PC-3 (cell line): ENCODE results near the gene SERINC4. TPM values are rescaled to one million over a fixed set of nuclear protein-coding genes. Genes with fewer than 3 reads are reported as not detected.

Source experiments
- ATAC-seq: fragments of 200-7000 bp; cut with Tn5 transposase; 2 replicates; pipeline ENCODE4 v1.9.1; 2020; ENCODE audit warnings: mild to moderate bottlenecking, moderate library complexity
- BruUV-seq: library from RNA; stranded (reverse); fragments of 400-500 nt; replicated peaks from 2 replicates; lab custom pipeline; 2021; lab: Mats Ljungman, UMichigan
- CTCF ChIA-PET: fragments of 300-600 bp; sonication (Branson Sonifier 250); formaldehyde crosslinking; loops from one replicate; lab custom pipeline; 2022; ENCODE audit warnings: antibody characterized with exemption; lab: Charles Lee
- POLR2A ChIA-PET: fragments of 300-600 bp; sonication (Branson Sonifier 250); formaldehyde crosslinking; loops from one replicate; lab custom pipeline; 2022; ENCODE audit warnings: antibody characterized with exemption; ENCODE audit not compliant: unreplicated experiment; lab: Charles Lee
- DNase-seq: peaks from one replicate; pipeline ENCODE4 v3.0.0-alpha.2; 2015
- H2AFZ ChIP-seq: fragments of 300-600 bp; sonication (generic); 2 replicates; pipeline ENCODE4 v1.6.0; 2016; ENCODE audit warnings: antibody characterized with exemption, low read length
- H3F3A ChIP-seq: fragments of 300-600 bp; sonication (generic); one replicate; pipeline ENCODE4 v1.6.0; 2017; ENCODE audit warnings: antibody characterized with exemption, low read length, control low read depth, mild to moderate bottlenecking; ENCODE audit not compliant: unreplicated experiment
- H3K27ac ChIP-seq: fragments of 300-600 bp; sonication (generic); 2 replicates; pipeline ENCODE4 v1.5.1; 2016; ENCODE audit warnings: mild to moderate bottlenecking, low read length
- H3K27me3 ChIP-seq: fragments of 300-600 bp; sonication (generic); 2 replicates; pipeline ENCODE4 v1.6.1; 2016; ENCODE audit warnings: low read length, mixed read lengths
- H3K36me3 ChIP-seq: fragments of 300-600 bp; sonication (generic); 2 replicates; pipeline ENCODE4 v1.6.1; 2016; ENCODE audit warnings: low read depth, mixed run types, low read length, mixed read lengths
- H3K4me1 ChIP-seq: fragments of 300-600 bp; sonication (generic); 2 replicates; pipeline ENCODE4 v1.5.1; 2016; ENCODE audit warnings: low read length; ENCODE audit not compliant: insufficient read depth
- H3K4me2 ChIP-seq: fragments of 300-600 bp; sonication (generic); 2 replicates; pipeline ENCODE4 v1.6.0; 2016; ENCODE audit warnings: low read length
- H3K4me3 ChIP-seq: fragments of 300-600 bp; sonication (generic); 2 replicates; pipeline ENCODE4 v1.5.1; 2016; ENCODE audit warnings: mild to moderate bottlenecking, low read length, mixed read lengths
- H3K79me2 ChIP-seq: fragments of 300-600 bp; sonication (generic); 2 replicates; pipeline ENCODE4 v1.6.1; 2017; ENCODE audit warnings: low read length, mixed read lengths
- H3K9ac ChIP-seq: fragments of 300-600 bp; sonication (generic); 2 replicates; pipeline ENCODE4 v1.6.0; 2016; ENCODE audit warnings: mild to moderate bottlenecking, low read length
- H3K9me2 ChIP-seq: fragments of 300-600 bp; sonication (generic); replicated peaks from 2 replicates; pipeline ENCODE4 v1.6.1; 2016; ENCODE audit warnings: mixed run types, low read length, mixed read lengths
- H3K9me3 ChIP-seq: fragments of 300-600 bp; sonication (generic); 2 replicates; pipeline ENCODE4 v1.6.1; 2016; ENCODE audit warnings: low read length, mixed read lengths
- H4K20me1 ChIP-seq: fragments of 300-600 bp; sonication (generic); 2 replicates; pipeline ENCODE4 v1.6.1; 2016; ENCODE audit warnings: low read length, mixed read lengths
- EZH2 ChIP-seq: fragments of 300-600 bp; sonication (generic); IDR thresholded peaks from one replicate; pipeline ENCODE4 v1.6.1; 2017; ENCODE audit warnings: antibody characterized with exemption, mild to moderate bottlenecking, low read length; ENCODE audit not compliant: unreplicated experiment
- EZH2phosphoT487 ChIP-seq: fragments of 300-600 bp; sonication (generic); IDR thresholded peaks from 2 replicates; pipeline ENCODE4 v1.6.1; 2018; ENCODE audit warnings: mild to moderate bottlenecking, antibody characterized with exemption, low read length, borderline replicate concordance
- intact Hi-C: fragments of 100-400 bp; cut with micrococcal nuclease; formaldehyde crosslinking; loops from 2 replicates; pipeline ENCODE4 v1.9.0; 2023
- total RNA-seq: library from RNA; depleted of rRNA; stranded (reverse); fragments of >200 nt; gene quantifications from 2 replicates; pipeline ENCODE4 v1.2.3, GENCODE V29; 2014
- TF ChIP-seq, protein P1 (sequence below): fragments of 300-600 bp; sonication (generic); conservative IDR thresholded peaks from 2 replicates; pipeline ENCODE4 v1.5.1; 2017; ENCODE audit warnings: antibody characterized with exemption, low read depth, mild to moderate bottlenecking, low read length

SERINC4 gene
- total RNA-seq, 1 experiment from 2014 or later, result not detected

DNA sequence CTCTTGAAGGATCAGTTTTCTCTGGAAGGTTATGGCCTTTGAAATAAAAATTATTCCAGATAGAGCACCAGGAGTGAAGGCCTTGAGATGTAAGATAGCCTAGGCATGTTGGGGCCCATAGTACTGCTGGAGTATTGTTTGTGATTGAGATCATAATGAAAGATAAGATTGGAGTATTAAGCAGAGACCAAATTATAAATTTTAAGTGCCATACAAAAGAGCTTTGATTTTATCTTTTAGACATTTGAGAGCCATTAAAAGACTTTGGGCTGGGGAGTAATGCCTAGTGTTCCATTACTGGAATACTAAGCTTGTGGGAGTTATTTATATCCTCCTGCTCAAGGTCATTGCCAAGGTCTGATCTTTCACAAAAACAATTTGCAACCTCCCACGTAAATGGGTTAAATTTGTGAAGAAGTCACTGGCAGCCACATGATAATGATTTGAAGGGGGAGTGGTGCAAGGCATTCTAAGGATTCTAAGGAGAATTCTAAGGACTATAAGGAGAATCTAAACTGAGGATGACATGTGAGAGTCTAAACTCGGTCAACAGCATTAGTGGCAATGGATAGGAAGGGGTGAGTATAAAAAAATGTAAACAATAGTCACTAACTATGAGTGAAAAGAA lies 36.1 kb downstream of the SERINC4 start:
- Histone ChIP-seq H3K36me3 (peaks cover 70% of the 10 kb centered on the region), H4K20me1 (0 out of 2 replicates have a peak, but pooled peaks cover 10% of the 10 kb centered on the region), H3K79me2 (peaks cover 3% of the 10 kb centered on the region; the same call in 1 of the 2 replicates), H2AFZ (no peak overlapping the region), H3K9ac (no peak overlapping the region), H3K4me2 (no peak overlapping the region), H3F3A (no peaks in the 10 kb centered on the region), H3K4me1 (no peaks in the 10 kb centered on the region), H3K27me3 (no peaks in the 10 kb centered on the region), H3K9me3 (no peaks in the 10 kb centered on the region), H3K27ac (no peak overlapping the region), H3K4me3 (no peak overlapping the region), H3K9me2 (no peaks in the 10 kb centered on the region)
- POLR2A ChIA-PET, result interaction anchor here (0.5 kb wide), 1 partner anchor 1269 kb away, joined by 3 read pairs; the partner anchor contains the start of gene SNAP23
- no TSS peak for BruUV-seq
- CTCF ChIA-PET, result no interaction called here
- DNase-seq (no peak), ATAC-seq (no peak)
- intact Hi-C loops, result no loop called here
- TF ChIP-seq, protein P1, sequence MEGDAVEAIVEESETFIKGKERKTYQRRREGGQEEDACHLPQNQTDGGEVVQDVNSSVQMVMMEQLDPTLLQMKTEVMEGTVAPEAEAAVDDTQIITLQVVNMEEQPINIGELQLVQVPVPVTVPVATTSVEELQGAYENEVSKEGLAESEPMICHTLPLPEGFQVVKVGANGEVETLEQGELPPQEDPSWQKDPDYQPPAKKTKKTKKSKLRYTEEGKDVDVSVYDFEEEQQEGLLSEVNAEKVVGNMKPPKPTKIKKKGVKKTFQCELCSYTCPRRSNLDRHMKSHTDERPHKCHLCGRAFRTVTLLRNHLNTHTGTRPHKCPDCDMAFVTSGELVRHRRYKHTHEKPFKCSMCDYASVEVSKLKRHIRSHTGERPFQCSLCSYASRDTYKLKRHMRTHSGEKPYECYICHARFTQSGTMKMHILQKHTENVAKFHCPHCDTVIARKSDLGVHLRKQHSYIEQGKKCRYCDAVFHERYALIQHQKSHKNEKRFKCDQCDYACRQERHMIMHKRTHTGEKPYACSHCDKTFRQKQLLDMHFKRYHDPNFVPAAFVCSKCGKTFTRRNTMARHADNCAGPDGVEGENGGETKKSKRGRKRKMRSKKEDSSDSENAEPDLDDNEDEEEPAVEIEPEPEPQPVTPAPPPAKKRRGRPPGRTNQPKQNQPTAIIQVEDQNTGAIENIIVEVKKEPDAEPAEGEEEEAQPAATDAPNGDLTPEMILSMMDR, result no peak
- TF ChIP-seq EZH2phosphoT487, result no peak
- TF ChIP-seq EZH2, result no peak

DNA sequence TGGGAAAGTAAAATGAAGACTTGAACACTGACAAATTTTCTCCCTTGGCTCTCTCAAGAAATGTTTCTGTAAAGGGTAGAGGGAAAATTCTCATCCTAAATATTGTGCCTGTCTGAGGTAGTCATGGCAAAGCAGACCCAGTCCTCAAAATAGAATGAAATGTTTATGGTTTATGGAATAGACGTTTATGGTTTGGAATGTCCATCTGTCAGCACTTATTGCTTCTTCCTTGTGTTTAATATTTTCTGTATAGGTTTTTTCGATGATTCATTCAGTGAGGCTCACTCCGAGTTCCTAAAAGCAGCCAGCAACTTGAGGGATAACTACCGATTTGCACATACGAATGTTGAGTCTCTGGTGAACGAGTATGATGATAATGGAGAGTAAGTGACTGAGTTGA lies 37.2 kb downstream of the SERINC4 start:
- peaks cover 3% of the 10 kb centered on the region; the same call in 1 of the 2 replicates for H3K79me2 ChIP-seq
- no TSS peak for BruUV-seq
- H3K4me2 ChIP-seq, result no peak overlapping the region
- H3K4me3 ChIP-seq, result no peak overlapping the region
- TF ChIP-seq EZH2phosphoT487 (no peak), EZH2 (no peak)
- TF ChIP-seq, protein P1, result no peak
- 0 out of 2 replicates have a peak, but pooled peaks cover 10% of the 10 kb centered on the region for H4K20me1 ChIP-seq
- H3K4me1 ChIP-seq, result no peaks in the 10 kb centered on the region
- no peak for DNase-seq
- H2AFZ ChIP-seq, result no peak overlapping the region
- ChIA-PET CTCF (no interaction called here), POLR2A (no interaction called here)
- no peaks in the 10 kb centered on the region for H3K27me3 ChIP-seq
- H3K27ac ChIP-seq, result no peak overlapping the region
- H3K36me3 ChIP-seq, result peaks cover 66% of the 10 kb centered on the region
- no peaks in the 10 kb centered on the region for H3K9me2 ChIP-seq
- no peak for ATAC-seq
- intact Hi-C loops, result no loop called here
- H3K9ac ChIP-seq, result no peak overlapping the region
- H3K9me3 ChIP-seq, result no peaks in the 10 kb centered on the region
- H3F3A ChIP-seq, result no peaks in the 10 kb centered on the region

DNA sequence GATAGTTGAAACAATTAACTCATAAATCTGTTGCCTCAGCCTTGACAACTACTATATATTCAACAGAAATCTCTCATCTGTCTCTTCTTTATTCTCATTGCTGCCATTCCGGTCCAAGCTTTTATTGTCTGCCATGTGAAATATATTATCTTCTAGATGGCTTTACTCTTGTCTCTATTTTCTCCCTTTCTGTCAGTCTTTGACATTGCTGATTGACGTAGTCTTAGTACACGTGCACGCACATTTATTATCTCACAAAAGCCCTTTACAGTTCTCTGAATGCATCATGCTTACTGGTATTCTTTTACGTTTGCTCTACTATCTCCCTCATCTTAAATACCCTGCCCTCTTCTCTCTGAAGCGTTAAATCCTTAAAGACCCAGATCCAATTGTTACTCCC lies 48.1 kb downstream of the SERINC4 start:
- BruUV-seq, result no TSS peak
- POLR2A ChIA-PET, result no interaction called here
- H3K4me1 ChIP-seq, result peaks cover 10% of the 10 kb centered on the region
- TF ChIP-seq, protein P1, result no peak
- TF ChIP-seq EZH2 (no peak), EZH2phosphoT487 (no peak)
- peaks cover 89% of the 10 kb centered on the region for H4K20me1 ChIP-seq
- intact Hi-C loops, result no loop called here
- peaks cover 100% of the 10 kb centered on the region for H3K79me2 ChIP-seq
- H3F3A ChIP-seq, result no peaks in the 10 kb centered on the region
- H3K4me2 ChIP-seq, result no peak overlapping the region
- no peak overlapping the region for H2AFZ ChIP-seq
- CTCF ChIA-PET, result no interaction called here
- no peak overlapping the region for H3K27ac ChIP-seq
- ATAC-seq (no peak), DNase-seq (no peak)
- no peaks in the 10 kb centered on the region for H3K9me3 ChIP-seq
- H3K9me2 ChIP-seq, result no peaks in the 10 kb centered on the region
- H3K9ac ChIP-seq, result no peak overlapping the region
- no peaks in the 10 kb centered on the region for H3K27me3 ChIP-seq
- peaks cover 52% of the 10 kb centered on the region for H3K36me3 ChIP-seq
- H3K4me3 ChIP-seq, result no peak overlapping the region
